A549 (cell line): ENCODE measurements around the gene PACS2.

Experiments
- BHLHE40 ChIP-seq: IDR thresholded peaks from 2 replicates; pipeline ENCODE4 v1.6.1; 2012; ENCODE audit warnings: low read depth, low read length, inconsistent platforms
- CHD2 ChIP-seq: fragments of 150-350 bp; IDR thresholded peaks from 2 replicates; pipeline ENCODE4 v1.6.1; 2014; ENCODE audit warnings: low read length; ENCODE audit not compliant: partially characterized antibody
- CHD4 ChIP-seq: fragments of 200-600 bp; sonication (generic); IDR thresholded peaks from 2 replicates; pipeline ENCODE4 v1.6.1; 2016; ENCODE audit warnings: antibody characterized with exemption, mild to moderate bottlenecking, borderline replicate concordance
- CTCF ChIP-seq: fragments of >200 bp; sonication (Bioruptor Twin); formaldehyde crosslinking; IDR thresholded peaks from 3 replicates; pipeline ENCODE4 v1.5.1; 2016
- EP300 ChIP-seq, 2 experiments: fragments of >200 bp; sonication (Bioruptor Twin); formaldehyde crosslinking; IDR thresholded peaks; 2 replicates in 1 of 2; 3 replicates in 1 of 2; pipeline ENCODE4 v1.6.1; 2016 to 2017
- HOXB13 ChIP-seq: fragments of 250-450 bp; sonication (Bioruptor Pico); IDR thresholded peaks from 2 replicates; pipeline ENCODE4 v1.5.0; 2020; ENCODE audit warnings: low read depth, mild to moderate bottlenecking, moderate library complexity
- KDM1A ChIP-seq: fragments of 200-600 bp; sonication (generic); IDR thresholded peaks from 2 replicates; pipeline ENCODE4 v1.6.1; 2016; ENCODE audit warnings: low read depth, mild to moderate bottlenecking
- POLR2A ChIP-seq: IDR thresholded peaks from 2 replicates; pipeline ENCODE4 v1.6.1; 2012; ENCODE audit warnings: mild to moderate bottlenecking, low read length
- RCOR1 ChIP-seq: fragments of 150-350 bp; IDR thresholded peaks from 2 replicates; pipeline ENCODE4 v1.6.1; 2014; ENCODE audit warnings: antibody characterized with exemption, low read length, low read depth
- REST ChIP-seq: fragments of 200-600 bp; sonication (generic); IDR thresholded peaks from 2 replicates; pipeline ENCODE4 v1.6.1; 2016; ENCODE audit warnings: antibody characterized with exemption, mild to moderate bottlenecking, moderate library complexity
- RFX5 ChIP-seq: fragments of 450-650 bp; IDR thresholded peaks from 2 replicates; pipeline ENCODE4 v1.7.1; 2014; ENCODE audit warnings: antibody characterized with exemption, mild to moderate bottlenecking, moderate library complexity
- SMC3 ChIP-seq: fragments of >200 bp; sonication (Bioruptor Twin); formaldehyde crosslinking; IDR thresholded peaks from 3 replicates; pipeline ENCODE4 v1.6.1; 2018; ENCODE audit warnings: inconsistent platforms
- TF ChIP-seq, protein P1 (sequence below): IDR thresholded peaks from 2 replicates; pipeline ENCODE4 v1.6.1; 2012; ENCODE audit warnings: low read depth, borderline replicate concordance
- TF ChIP-seq, protein P2 (sequence below): IDR thresholded peaks from 2 replicates; pipeline ENCODE4 v1.6.1; 2012

DNA sequence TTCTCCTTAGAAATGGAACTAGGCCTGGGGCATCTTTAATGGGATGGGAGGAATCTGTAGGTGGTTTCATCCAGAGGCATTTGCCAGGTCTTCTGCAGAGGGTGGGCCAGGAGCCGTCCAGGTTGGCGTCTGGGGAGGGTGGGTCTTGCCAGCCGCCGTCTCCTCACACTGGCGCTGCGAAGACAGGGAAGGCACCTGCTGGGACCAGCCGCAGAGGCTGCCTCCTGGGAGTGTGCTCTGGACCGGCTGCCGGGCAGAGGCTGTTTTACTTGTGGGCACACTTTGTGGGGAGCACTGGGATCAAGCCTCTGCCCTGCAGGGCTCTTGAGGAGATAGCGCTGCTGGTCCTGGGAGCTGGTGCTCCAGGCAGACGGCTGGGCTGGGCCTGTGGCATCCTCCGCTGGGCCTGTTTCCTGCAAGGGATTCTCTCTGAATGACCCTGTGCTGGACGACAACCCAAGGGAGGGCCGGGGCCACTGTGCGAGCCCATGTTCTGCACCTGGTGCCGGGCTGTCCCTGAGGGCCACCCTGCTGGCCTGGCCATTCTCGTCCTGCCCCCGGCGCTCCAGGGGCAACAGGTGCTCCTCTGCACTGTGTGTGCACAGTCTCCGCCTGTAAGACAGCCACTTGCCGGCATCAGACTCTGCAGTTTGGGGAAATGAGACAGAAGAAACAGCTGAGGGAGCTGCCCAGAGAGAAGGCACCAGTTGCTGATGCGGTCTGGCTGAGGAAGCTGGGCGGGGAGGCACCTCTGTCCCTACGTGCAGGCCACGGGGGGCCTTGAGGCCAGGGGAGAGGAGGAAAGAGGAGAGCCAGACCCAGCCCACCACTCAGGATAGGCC is 73.8 kb downstream of the PACS2 start:
- TF ChIP-seq RCOR1 (no peak), CTCF (no peak), REST (no peak), CHD4 (no peak), SMC3 (no peak), RFX5 (no peak), KDM1A (no peak), HOXB13 (CRISPR knock-in tag) (no peak), POLR2A (no peak), EP300 (IDR thresholded peaks at IDR 0.05) (no peak), CHD2 (no peak), BHLHE40 (no peak)
- TF ChIP-seq, protein P1, sequence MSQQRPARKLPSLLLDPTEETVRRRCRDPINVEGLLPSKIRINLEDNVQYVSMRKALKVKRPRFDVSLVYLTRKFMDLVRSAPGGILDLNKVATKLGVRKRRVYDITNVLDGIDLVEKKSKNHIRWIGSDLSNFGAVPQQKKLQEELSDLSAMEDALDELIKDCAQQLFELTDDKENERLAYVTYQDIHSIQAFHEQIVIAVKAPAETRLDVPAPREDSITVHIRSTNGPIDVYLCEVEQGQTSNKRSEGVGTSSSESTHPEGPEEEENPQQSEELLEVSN = no peak
- TF ChIP-seq, protein P2, sequence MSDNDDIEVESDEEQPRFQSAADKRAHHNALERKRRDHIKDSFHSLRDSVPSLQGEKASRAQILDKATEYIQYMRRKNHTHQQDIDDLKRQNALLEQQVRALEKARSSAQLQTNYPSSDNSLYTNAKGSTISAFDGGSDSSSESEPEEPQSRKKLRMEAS = no peak
